GM19193 (cell line): Measurements from ENCODE around the gene AASS.

Experiments
- POLR2A ChIP-seq: IDR thresholded peaks from 4 replicates; pipeline ENCODE4 v1.6.1; 2011; ENCODE audit not compliant: insufficient read depth, insufficient read length; ENCODE audit errors: extremely low read depth

The AASS gene

GRCh38 chr7:122070834-122071233 is 73.2 kb downstream of the AASS start:
- TF ChIP-seq POLR2A = no peak

DNA sequence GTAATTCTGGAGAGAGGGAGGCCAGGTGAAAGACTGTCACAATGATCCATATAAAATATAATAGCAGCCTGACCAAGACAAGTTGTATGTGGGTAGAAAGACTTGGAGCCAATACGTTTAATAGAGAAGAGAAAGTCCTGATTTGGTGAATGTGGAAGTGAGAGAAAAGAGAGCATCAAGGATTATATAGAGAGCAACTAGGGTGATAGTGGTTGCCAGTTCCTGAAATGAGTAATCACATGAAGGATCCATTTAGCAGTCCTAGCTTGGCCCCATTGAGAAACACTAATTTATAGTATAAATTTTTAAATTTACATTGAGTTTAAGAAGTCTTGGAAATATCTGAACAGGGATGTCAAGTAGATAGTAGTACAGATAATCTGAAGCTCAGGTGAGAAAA is 74.0 kb downstream of the AASS start:
- no peak for TF ChIP-seq POLR2A

DNA sequence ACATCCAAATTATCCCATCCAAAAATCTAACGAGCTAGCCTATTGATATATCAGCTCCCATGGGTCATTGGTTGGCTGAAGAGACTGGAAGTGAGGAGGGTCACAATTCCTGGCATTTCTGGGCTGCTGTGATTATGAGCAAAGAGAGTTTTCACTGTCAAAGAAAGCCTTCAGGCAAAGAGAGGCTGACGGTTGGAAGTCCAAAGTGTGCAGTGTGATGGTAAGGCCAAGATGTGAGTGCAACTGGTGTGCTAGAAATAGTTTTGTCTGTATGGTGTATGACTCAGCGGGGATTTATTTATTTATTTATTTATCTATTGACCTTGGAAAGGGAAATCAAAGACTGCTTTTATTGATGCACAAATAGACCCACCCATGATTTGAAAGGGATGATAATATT is 75.0 kb downstream of the AASS start:
- TF ChIP-seq POLR2A = no peak

DNA sequence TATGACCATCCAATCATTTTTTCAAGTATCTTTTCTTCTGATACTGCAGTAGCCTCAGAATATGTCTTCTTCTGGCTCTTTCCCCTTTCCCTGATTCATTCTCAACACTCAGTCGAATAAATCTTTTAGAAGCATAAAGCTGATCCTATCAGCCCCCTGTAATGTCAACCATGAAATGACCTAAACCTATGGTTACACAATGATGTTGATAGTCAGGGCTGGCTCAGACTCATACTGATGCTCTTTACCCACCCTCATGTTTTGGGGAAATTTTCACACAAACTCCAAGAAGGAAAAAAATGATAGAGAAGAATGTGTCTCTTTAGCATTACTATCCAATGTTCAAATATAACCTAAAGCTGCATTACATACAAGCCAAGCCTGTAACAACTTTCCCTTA is 76.0 kb downstream of the AASS start:
- TF ChIP-seq POLR2A = no peak

DNA sequence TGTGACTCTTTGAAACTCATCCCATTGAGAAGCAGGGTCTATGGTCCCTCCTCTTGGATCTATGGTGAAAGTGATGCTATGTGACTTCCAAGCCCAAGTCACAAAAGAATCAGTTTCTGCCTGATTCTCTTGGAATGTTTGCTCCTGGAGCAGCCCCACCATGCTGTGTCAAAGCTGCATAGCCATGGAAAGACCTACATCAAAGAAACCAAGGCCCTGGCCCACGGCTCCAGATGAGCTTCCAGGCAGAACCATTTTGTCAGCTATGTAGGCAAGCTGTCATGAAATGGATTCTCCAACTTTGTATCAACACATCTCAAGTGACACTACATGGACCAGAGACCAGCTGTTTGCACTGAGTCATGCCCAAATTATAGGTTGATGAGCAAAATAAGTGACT is 77.0 kb downstream of the AASS start:
- no peak for TF ChIP-seq POLR2A

DNA sequence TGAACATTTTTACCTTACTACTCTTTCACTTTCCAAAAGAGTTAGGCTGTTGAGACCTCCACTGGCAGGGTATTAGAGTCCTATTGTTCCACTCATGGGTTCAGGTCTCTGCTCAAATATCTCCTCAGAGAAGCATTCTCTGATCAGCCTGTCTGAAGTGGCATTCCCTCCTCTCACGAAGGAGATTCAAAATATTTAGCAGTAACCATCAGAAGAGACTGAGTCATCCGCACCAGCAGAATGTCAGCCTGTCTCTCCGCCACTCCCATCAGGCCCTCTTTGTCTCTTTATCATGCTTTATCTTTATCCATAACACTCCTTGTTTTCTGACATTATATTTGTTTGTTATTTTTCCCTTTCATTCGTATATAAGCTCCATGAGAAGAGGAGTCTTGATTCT is 79.1 kb downstream of the AASS start:
- no peak for TF ChIP-seq POLR2A

DNA sequence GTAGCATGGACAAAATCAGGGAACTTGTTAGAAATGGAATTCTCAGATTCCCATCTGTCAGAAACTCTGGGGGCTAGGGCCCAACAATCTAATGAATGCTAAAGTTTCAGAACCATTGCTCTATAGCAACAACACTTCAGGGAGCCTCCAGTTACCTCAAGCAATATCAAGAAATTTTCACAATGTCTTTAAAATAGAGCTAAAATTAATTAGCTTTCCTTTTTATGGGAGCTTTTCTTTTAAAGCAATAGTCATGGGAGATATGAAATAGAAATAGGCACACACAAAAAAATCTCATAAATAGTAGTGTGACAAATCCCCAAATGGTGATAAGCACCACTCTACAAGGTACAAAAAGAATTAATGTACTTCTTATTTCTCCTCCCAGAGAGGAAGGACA is 80.9 kb downstream of the AASS start:
- TF ChIP-seq POLR2A = no peak

DNA sequence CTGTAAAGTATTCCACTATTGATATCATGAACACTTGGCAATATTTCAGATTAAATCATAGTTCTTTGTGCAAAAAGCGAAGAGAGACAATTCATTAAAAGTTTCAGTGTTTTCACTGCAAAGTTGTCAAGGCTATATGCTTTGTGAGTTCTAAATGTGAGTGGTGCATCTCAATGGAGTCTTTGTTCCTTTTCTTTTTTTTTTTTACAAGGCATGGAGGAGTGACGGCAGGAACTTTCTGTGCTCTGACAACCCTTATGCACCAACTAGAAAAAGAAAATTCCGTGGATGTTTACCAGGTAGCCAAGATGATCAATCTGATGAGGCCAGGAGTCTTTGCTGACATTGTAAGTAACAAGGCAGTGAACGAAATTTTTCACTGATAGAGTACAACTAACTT is 84.5 kb downstream of the AASS start:
- TF ChIP-seq POLR2A = no peak

- no peak for TF ChIP-seq POLR2A
These were observed 87.1 kb downstream of the AASS start for GRCh38 chr7:122056977-122057376.

DNA sequence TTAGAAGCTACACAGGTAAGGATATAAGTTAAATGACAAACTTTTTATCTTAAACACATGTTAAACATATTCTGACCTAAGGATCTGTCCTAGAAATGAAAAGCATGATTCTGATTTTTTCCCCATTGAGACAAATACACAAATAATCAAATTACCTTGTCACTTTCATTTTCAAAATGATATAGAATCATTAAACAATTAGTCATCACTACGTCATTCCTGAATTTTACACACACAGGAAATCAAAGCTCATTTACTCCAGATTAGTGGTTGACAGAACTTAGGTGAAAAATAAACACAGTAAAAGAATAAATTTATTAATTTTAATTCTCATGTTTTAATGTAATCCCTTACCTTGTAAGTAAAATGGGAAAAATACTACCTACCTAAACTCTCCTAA is 89.0 kb downstream of the AASS start:
- TF ChIP-seq POLR2A = no peak

GRCh38 chr7:122054393-122054792 is 89.7 kb downstream of the AASS start:
- TF ChIP-seq POLR2A = no peak

DNA sequence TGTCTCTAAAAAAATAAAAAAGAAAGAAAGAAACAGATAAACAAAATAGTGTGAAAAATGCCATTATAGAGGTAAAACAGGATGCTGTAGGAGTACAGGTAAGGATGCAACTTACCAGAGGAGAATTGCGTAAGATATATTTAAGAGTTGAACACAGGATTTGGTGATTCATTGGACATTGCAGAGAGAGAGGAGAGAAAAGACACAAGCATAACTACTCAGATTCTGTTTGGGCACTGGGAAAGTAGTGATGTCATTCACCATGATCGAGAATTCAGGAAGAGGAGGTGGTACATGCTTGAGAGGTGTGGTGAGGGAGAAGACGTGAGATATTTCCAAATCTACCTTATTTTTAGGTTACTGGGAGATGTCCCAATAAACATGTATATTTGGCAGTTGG is 97.6 kb downstream of the AASS start:
- no peak for TF ChIP-seq POLR2A

DNA sequence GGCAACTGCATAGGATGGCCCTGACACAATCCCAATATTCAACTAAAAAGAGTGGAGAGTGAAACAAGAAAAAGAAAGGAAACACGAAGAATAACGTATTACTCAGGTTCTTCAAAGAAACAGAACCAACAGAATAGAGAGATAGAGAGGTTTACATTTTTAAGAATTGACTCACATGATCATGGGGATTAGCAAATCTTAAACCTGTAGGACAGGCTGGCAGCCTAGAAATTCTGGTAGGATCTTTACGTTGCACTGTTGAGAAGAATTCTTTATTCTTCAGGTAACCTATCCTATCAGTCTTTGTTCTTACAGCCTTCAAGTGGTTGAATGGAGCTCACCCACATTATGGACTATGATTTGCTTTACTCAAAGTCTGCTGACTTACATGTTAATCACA is 103.9 kb downstream of the AASS start:
- no peak for TF ChIP-seq POLR2A

GRCh38 chr7:122038904-122039303 is 105.1 kb downstream of the AASS start:
- no peak for TF ChIP-seq POLR2A

GRCh38 chr7:122038134-122038533 is 105.9 kb downstream of the AASS start:
- TF ChIP-seq POLR2A = no peak

DNA sequence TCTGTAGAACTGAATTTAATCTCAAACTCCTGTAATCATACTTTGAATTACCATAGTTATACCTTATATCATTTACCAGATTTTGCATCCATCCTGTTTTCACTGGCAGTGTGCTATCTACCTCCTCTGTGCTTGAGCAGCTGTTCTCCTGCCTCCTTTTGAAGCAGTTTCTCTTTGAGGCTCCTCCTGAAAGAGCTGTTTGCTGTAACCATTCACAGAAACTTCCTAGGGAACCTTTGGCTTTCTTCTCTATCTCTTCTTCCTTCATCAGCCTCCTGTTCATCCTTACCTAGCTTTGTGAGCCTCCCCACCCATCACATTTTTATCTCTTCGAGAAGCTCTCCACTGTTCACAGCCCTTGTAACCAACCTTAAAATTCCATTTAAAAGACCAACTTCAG is 108.2 kb downstream of the AASS start:
- no peak for TF ChIP-seq POLR2A

GRCh38 chr7:122033641-122034040 is 110.4 kb downstream of the AASS start:
- TF ChIP-seq POLR2A = no peak

DNA sequence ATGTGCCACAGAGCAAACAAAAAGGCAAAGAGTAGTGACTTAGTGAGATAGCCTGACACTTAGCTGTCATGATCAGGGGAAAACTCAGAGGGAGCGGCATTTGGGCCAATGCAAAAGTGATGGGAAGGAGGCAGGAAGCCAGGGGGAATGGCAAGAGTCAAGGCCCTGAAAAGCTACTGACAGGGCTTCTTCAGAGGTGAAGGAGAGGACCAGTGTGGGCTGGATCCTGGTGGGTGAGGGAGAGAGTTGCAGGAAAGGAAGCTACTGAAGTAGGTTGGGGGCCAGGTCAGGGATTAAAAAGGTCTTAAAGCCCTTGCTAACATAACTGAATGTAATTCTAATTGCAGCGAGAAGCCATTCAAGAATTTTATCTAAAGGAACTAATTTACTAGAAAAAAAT is 117.0 kb downstream of the AASS start:
- no peak for TF ChIP-seq POLR2A
